Lower lobe of right lung (tissue), 2 donors: ENCODE data around the gene SLC25A45. TPM values are rescaled to one million over a fixed set of nuclear protein-coding genes. Genes with fewer than 3 reads are reported as not detected.
A peak's percentile ranks its signal among the peaks of the same experiment; 100 is the strongest.

Experiments used
- ATAC-seq, 2 donors: fragments of 200-7000 bp; cut with Tn5 transposase; one replicate each; pipeline ENCODE4 v1.9.1; 2020 to 2022; ENCODE audit warnings: mild to moderate bottlenecking in 2 of 2, moderate library complexity in 2 of 2
- DNase-seq: peaks from one replicate; pipeline ENCODE4 v3.0.0-alpha.2; 2020
- H3K27ac ChIP-seq: fragments of 200-600 bp; one replicate; pipeline ENCODE4 v1.8.0; 2022
- H3K27me3 ChIP-seq: fragments of 200-600 bp; one replicate; pipeline ENCODE4 v1.8.0; 2022; ENCODE audit warnings: low read depth
- H3K36me3 ChIP-seq: fragments of 200-600 bp; one replicate; pipeline ENCODE4 v1.8.0; 2022; ENCODE audit warnings: mild to moderate bottlenecking
- H3K4me1 ChIP-seq: fragments of 200-600 bp; one replicate; pipeline ENCODE4 v1.8.0; 2022
- H3K4me3 ChIP-seq: fragments of 200-600 bp; one replicate; pipeline ENCODE4 v1.8.0; 2022; ENCODE audit warnings: mild to moderate bottlenecking
- H3K9me3 ChIP-seq: fragments of 200-600 bp; one replicate; pipeline ENCODE4 v1.8.0; 2022
- CTCF ChIP-seq: fragments of 200-600 bp; IDR thresholded peaks from one replicate; pipeline ENCODE4 v1.8.0; 2022; ENCODE audit warnings: antibody characterized with exemption, mild to moderate bottlenecking
- intact Hi-C: fragments of 100-400 bp; cut with DNase I; formaldehyde crosslinking; loops from one replicate; pipeline ENCODE4 v1.11.0; 2022
- total RNA-seq: library from RNA; stranded (reverse); fragmentation: NEBNext Ultra II Directional; extraction: Animal tissue kit (Norgen Biotek cat#: 25700); gene quantifications from one replicate; pipeline ENCODE4 v1.2.1, GENCODE V29; 2021
- donor health status: DM: no; HTN: yes; CAD: no; lungs with severe emphysema.

Gene SLC25A45
- total RNA-seq, 1 donor from 2014 or later, result 13.0 TPM

GRCh38 chr11:65390099-65390941 lies 7.9 kb upstream of the SLC25A45 start:
- ATAC-seq (no peak), DNase-seq (no peak)
- H3K9me3 ChIP-seq, result no peaks in the 10 kb centered on the region
- TF ChIP-seq CTCF, result no peak
- peak overlapping the region; percentile 37 for H3K4me3 ChIP-seq
- intact Hi-C loops, result no loop called here
- H3K36me3 ChIP-seq, result peaks cover 46% of the 10 kb centered on the region
- H3K27ac ChIP-seq, result peak overlapping the region; percentile 80
- no peaks in the 10 kb centered on the region for H3K27me3 ChIP-seq
- peaks cover 66% of the 10 kb centered on the region for H3K4me1 ChIP-seq

GRCh38 chr11:65389294-65389980 lies 7.0 kb upstream of the SLC25A45 start:
- H3K4me3 ChIP-seq, result peak overlapping the region; percentile 37
- TF ChIP-seq CTCF, result no peak
- ATAC-seq, result no peak
- intact Hi-C loops, result no loop called here
- H3K36me3 ChIP-seq, result peaks cover 37% of the 10 kb centered on the region
- H3K27me3 ChIP-seq, result no peaks in the 10 kb centered on the region
- no peaks in the 10 kb centered on the region for H3K9me3 ChIP-seq
- H3K27ac ChIP-seq, result peak overlapping the region; percentile 80
- no peak for DNase-seq
- peaks cover 75% of the 10 kb centered on the region for H3K4me1 ChIP-seq

- no peak for DNase-seq
- peak overlapping the region; percentile 80 for H3K27ac ChIP-seq
- no peaks in the 10 kb centered on the region for H3K27me3 ChIP-seq
- no peaks in the 10 kb centered on the region for H3K9me3 ChIP-seq
- intact Hi-C loops, result no loop called here
- TF ChIP-seq CTCF, result no peak
- peaks cover 30% of the 10 kb centered on the region for H3K36me3 ChIP-seq
- H3K4me1 ChIP-seq, result peaks cover 82% of the 10 kb centered on the region
- no peak for ATAC-seq
- H3K4me3 ChIP-seq, result no peak overlapping the region
Observed at GRCh38 chr11:65388731-65389130, 6.3 kb upstream of the SLC25A45 start.

- Histone ChIP-seq H3K36me3 (peaks cover 10% of the 10 kb centered on the region), H3K4me1 (peaks cover 94% of the 10 kb centered on the region), H3K4me3 (peak within 1 kb of the TSS; percentile 80), H3K27me3 (no peaks in the 10 kb centered on the region), H3K27ac (peak within 1 kb of the TSS; percentile 98), H3K9me3 (no peaks in the 10 kb centered on the region)
- DNase-seq, result peak; percentile 96
- peak; percentile 84 to 88 for ATAC-seq
- no peak for TF ChIP-seq CTCF
- intact Hi-C loops, result no loop called here
Observed at GRCh38 chr11:65386307-65387140, 4.1 kb upstream of the SLC25A45 start, which contains the start of gene FRMD8. Gene FRMD8 (plus strand): TSS chr11:65386637. CDS start chr11:65387037, 400 bp downstream.

DNA sequence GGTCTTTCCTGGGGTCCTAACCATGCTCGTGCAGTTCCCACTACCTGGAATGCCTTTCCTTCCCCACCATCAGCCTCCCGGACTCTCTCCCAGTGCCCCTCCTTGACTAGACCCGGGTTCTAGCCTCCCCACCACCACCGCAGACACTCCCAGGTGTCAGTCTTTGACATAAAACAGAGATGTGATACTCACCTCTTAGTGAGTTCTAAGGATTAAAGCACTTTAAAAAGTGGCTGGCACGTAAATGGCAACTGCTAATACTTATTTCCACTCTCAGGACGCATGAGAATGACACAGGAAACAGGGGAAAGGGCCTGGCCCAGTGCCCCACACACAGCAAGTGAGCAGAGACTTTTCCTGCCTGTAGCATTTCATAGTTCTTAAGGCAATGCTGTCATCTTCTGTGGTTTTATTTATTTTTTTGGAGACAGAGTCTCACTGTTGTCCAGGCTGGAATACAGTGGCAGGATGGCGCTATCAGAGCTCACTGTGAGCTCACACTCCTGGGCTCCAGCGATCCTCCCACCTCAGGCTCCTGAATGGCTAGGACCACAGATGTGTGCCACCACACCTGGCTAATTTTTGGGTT lies 1.9 kb upstream of the SLC25A45 start:
- intact Hi-C loops, result no loop called here
- peaks cover 86% of the 10 kb centered on the region for H3K4me1 ChIP-seq
- H3K9me3 ChIP-seq, result no peaks in the 10 kb centered on the region
- TF ChIP-seq CTCF, result no peak
- H3K27ac ChIP-seq, result peak overlapping the region; percentile 98
- no peak overlapping the region for H3K4me3 ChIP-seq
- DNase-seq, result no peak
- H3K27me3 ChIP-seq, result no peaks in the 10 kb centered on the region
- peaks cover 5% of the 10 kb centered on the region for H3K36me3 ChIP-seq
- ATAC-seq, result no peak
